Activated CD8-positive, alpha-beta memory T cell treated with anti-CD3 and anti-CD28 coated beads for 48 hours (primary cell): ENCODE data around the gene ADAMTS17.

Source experiments
- DNase-seq, 3 experiments: peaks; one replicate each; pipeline ENCODE4 v3.0.0-alpha.2; 2020; ENCODE audit warnings: low read depth in 2 of 3, low spot score in 2 of 3

Gene ADAMTS17

DNA sequence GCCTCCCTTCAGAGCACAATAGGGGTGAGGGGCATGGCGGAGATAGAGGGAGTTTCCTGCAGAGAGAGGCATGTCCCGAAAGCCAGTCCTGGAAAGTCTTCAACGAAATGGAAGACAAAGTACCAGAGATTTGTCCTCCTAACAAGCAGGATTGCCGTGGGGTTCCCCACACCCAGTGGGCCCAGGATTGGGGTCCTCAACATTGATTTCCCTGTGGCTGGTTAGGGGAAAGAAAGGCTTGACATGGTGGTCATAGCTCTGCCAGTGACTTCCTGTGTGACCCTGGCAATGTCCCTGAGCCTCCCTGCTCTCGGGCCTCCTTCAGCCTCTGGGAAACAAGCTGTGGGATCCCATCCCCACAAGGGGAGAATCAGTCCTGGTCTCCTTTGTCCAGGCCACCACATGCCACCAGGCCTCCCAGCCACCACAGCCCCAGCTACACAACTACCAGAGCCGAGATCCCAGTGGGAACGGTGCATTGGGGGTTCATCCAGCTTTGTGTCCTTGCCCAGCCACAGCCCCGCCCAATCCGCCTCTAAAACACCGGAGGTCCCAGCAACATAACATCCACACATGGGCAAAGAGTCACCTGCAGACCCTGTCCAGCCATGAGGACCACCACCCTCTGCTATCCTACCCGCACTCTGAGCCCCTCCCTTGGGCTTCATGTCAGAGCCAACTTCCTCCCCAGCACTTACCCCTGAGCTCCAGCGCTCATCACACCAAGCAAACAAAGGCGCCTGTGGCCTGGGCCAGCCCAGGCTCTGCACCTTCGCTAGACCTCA, 63.0 kb downstream of the ADAMTS17 start:
- no peak for DNase-seq

- no peak for DNase-seq
Measured at GRCh38 chr15:100277087-100277855, 64.5 kb downstream of the ADAMTS17 start.

GRCh38 chr15:100276506-100276905, 65.3 kb downstream of the ADAMTS17 start:
- DNase-seq = no peak

DNA sequence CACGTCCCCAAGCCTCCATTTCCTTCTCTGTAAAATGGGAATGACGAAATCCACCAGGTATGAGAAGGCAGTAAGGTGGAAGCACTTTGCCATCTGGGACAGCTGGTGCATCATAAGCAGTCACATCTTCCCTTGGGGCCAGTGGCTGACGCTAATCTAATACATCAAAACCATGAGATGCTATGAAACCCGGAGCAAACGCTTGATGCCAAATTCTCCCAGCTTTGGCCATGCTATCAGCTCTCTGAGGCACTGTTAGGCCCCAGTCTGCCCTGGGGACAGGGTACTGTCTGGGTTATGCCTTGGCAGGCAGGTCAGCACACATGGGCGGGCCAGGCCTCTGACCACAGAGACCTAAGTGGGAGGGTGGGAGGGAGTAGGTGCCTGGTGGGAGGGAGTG, 66.1 kb downstream of the ADAMTS17 start:
- DNase-seq = no peak

DNA sequence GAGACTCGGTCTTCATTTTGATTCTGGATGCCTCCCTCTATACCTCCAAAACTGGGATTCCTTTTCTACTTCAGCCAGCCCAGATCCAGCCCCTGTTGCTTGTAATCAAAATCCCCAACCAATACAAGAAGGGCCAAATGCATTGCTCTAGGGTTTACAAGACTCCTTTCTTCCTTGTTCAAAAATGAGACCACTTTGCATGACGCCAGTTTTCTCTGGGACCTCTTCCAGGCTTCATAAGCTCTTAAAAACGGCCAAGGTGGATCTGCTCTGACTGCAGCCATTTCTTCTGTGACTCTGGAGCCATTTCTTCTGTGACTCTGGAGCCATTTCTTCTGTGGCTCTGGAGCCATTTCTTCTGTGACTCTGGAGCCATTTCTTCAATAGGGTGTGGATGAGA, 71.9 kb downstream of the ADAMTS17 start:
- no peak for DNase-seq

GRCh38 chr15:100266166-100266565, 75.6 kb downstream of the ADAMTS17 start:
- no peak for DNase-seq

- no peak for DNase-seq
Measured at GRCh38 chr15:100265641-100266035, 76.1 kb downstream of the ADAMTS17 start.

DNA sequence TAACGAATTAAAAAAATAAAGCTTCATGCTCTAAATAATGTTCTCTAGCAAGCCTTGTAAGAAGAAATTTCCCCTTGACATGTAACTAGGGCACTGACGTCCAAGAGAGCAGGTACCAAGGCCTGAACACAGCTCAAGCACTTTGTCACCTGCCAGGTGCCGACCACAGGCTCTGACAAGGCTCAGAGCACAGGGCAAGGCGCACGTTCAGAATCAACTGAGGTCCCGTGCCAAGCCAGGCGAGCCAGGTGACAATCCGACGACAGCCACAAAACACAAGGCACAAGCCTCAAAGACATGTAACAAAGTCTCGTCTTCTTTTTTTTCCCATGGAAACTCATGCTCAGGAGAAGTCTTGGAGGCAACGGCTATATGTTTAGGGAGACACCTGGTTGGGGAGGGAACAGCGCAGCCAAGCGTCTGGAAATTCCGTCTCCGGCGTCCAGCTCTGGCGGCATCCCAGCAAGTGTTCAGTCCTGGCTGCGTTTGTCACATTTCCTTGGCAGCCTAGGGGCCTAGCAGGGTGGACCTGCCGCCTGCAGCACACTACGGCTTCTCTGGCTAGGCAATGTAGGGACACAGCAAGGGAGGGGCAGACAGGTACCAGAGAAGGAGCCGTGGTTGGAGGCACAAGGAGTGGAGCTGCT, 76.7 kb downstream of the ADAMTS17 start:
- no peak for DNase-seq

GRCh38 chr15:100263721-100264455, 77.9 kb downstream of the ADAMTS17 start:
- DNase-seq = no peak

GRCh38 chr15:100263031-100263430, 78.7 kb downstream of the ADAMTS17 start:
- no peak for DNase-seq

GRCh38 chr15:100261302-100262240, 80.2 kb downstream of the ADAMTS17 start:
- no peak for DNase-seq

- no peak for DNase-seq
Measured at GRCh38 chr15:100259266-100259665, 82.5 kb downstream of the ADAMTS17 start.

- no peak for DNase-seq
Measured at GRCh38 chr15:100256970-100257650, 84.7 kb downstream of the ADAMTS17 start.

DNA sequence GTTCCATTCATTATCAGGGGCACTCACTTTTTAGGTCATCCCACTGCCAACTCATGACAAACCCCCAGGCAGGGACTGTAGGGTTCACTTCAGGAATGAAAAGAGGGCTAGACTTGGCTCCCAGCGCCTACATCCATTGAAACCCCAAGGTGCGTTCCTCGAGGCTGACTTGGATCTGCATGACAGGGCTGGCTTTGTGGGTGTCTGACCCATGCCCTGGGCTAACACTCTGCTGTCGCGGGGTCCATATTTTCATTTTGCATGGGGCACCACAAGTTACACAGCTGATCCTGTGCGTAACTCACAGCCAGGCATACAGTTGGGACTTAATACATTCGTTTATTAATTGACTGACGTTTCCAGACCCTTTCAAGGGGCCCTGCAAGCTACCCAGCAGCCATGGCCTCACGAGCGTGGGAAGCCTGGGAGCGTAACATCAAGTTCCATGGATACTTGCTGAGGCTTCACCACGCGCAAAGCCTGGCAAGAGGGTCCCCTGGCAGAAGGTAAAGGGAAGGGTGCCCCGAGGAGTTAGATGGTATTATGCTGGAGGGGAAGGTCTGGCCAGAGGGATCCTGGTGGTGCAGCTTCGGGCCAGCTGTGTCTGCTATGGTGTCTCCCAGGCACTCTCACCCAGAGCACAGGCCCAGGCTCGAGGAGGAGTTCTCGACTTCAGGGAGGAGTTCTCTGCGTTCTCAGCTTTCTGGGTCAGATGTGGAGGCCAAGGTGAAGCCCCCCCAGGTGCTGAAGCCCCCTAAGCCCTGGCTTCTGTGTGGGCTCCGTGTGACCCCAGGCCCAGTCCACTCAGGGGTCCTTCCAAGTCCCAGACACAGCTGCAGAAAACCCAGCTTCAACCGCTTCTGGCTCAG, 85.4 kb downstream of the ADAMTS17 start:
- no peak for DNase-seq

DNA sequence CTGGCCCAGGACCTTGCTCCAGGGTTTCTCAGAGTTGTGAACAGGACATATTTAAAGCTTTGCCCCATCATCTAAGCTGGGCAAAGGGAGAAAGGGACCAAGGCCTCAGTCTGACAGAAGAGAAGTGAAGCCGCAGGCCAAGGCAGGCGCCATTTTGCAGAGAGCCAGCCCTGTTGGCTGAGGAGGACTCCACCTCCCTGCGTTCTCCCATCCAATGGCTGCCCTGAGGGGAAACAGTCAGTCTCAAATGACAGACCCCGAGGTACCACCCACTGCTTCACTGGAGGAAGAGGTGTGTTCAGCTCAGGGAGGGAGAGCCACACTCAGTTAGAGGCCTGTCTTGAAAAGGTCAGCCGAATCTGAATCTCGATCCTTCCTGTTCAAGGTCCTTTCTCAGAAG, 86.1 kb downstream of the ADAMTS17 start:
- DNase-seq = no peak

GRCh38 chr15:100254691-100255090, 87.1 kb downstream of the ADAMTS17 start:
- no peak for DNase-seq

GRCh38 chr15:100254285-100254684, 87.5 kb downstream of the ADAMTS17 start:
- DNase-seq = no peak

GRCh38 chr15:100253640-100254039, 88.1 kb downstream of the ADAMTS17 start:
- no peak for DNase-seq
